ENCODE data around the gene TMEM52.

Gene TMEM52

GRCh38 chr1:1918901-1919303, at the start of gene TMEM52:
TMEM52 (minus strand) TSS chr1:1919279; CDS start chr1:1919265, 14 bp downstream.
- peak in 1 of 2 experiments; percentile 20 for DNase-seq

- DNase-seq = no peak
These were observed 48.8 kb upstream of the TMEM52 start for GRCh38 chr1:1967879-1968278.

- no peak for DNase-seq
These were observed 48.1 kb upstream of the TMEM52 start for GRCh38 chr1:1967151-1967550.

GRCh38 chr1:1966071-1966740, 47.1 kb upstream of the TMEM52 start:
- no peak for DNase-seq

DNA sequence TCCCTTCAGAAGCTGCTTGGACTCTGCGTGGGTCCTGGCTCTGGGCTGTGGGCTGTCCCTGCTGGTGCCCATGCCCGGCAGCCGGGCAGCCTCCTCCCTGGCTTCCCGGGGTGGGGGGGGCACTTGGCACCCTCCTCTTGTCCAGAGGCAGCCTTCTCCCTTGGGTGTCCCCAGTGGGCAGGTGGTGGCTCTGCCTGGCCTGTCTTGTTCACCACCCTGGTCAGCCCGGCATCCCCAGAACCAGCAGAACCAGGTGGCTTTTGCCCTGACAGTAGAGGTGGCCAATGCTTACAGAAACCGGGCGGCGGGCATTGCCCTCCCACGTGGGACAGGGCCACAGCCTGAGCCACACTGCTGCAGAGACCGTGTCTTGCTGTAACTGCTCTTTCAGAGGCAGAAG, 46.5 kb upstream of the TMEM52 start:
- DNase-seq = no peak

DNA sequence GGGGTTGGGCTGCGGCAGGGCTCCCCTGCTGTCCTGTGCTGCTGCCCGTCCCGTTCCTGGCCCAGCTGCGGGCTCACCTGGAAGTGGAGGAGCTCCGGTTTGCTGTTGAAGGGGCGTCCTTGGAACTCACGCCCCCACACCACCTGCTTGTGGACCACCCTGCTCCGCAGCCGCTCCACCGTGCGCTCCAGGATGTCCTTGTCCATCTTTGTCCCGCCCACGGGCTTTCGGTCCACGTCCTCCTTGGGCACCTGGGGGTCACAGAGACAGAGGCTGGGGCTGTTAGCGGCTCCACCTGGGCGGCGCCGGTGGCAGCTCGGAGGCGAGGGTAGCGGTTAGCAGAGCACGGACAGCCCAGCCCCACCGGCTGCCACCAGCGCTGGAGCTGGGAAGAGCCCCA, 45.7 kb upstream of the TMEM52 start:
- no peak for DNase-seq

DNA sequence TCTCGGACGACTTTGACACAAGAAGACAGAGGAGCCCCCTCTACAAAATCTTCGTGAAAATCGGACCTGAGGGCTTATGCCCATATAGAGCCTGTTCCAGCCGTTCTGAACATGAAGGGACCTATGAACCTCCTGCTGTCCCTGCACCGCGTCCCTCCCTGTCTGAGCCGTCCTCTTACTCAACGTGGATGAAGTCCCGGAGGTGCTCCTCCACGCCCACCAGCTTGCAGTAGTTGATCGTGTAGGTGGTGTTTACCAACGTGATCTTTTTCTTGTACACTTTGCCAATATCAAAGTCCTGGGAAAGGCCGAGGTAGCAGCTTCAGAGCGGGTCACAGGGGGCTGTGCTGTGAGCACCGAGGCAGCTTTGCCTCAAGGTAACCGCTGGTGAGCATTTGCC, 44.5 kb upstream of the TMEM52 start:
- no peak for DNase-seq

- DNase-seq = no peak
These were observed 43.7 kb upstream of the TMEM52 start for GRCh38 chr1:1962752-1963151.

DNA sequence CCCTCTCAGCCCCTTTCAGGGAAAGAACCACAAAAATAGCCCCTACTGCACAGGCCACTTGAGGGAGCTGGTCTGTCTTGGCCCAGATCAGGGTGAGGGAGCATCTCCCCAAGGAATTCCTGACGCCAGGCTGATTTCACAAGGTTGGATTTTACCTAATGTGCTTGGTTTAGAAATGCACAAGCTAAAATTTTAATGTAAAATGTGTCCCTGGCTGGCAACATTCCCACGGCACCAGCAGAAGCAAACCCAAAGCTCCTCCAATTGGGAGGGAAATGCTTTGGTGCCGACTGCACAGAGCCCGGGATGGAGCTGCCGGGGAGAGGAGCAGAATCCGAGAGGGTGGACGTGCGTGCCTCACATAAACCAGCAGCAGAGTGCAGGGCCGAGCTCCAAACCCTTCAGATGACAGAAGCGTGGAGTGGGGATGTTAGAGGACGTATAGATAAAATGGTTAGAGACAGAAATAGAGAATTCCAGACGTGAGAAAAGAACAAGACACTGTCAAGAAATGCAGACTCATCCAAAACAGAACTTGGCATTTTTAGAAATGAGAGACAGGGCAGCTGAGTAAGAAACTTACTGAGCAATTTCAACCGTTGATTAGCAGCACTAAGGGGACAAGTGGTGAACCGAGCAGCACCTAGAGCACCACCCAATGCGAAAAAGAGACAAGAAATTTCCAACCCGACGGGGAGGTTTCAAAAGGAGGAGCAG, 41.6 kb upstream of the TMEM52 start:
- DNase-seq = no peak

DNA sequence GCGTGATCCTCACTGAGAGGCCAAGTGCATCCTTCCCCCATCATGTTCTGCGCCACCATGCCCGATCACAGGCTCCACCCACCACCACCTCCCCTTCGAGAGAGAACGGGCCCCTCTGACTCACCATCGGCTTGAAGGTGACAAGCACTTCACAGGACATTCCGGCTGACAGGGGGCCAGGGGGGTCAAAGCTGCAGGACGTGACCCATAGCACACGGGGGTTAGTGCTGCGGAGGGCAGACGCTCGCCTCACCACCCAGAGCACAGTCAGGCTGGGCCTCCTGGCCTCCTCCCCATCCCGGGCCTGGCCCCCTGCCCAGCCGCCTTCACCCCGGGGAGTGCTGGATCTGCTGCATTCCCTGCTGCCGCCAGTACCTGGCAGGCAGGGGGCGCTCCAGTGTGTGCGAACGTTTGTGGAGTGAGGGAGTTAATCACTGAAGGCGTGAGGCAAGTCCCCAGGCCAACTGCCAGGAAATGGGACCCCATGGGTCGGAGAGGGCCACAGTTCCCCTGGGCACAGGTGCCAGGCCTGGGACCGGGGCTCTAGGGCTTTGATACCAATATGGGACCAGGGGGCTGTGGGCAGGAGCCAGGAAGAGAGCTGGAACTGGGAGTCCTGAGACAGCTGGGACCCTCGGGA, 40.9 kb upstream of the TMEM52 start:
- DNase-seq = peak; percentile 53 to 58

GRCh38 chr1:1959459-1959839, 40.4 kb upstream of the TMEM52 start:
- DNase-seq = no peak

- DNase-seq = no peak
These were observed 39.0 kb upstream of the TMEM52 start for GRCh38 chr1:1958071-1958541.

DNA sequence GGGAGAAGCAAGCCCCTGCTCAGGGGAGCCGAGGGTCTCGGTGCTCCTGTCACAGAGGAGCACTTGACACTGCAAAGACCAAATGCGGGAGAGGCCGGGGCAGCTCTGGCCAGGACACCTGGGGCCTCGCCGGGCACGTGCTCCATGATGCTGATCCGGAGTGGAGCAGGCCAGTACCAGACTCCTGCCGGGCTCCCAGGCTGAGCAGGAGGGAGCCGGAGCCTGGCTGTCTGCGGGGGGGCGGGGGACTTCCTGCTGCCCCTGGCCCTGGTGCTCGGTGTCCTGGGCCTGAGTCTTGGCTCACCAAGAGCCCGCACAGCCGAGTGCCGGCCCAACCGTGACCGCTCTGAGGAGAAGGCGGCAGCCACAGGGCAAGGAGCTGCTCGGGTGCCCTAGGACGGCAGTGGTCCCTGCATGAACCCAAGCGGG, 38.5 kb upstream of the TMEM52 start:
- DNase-seq = no peak

DNA sequence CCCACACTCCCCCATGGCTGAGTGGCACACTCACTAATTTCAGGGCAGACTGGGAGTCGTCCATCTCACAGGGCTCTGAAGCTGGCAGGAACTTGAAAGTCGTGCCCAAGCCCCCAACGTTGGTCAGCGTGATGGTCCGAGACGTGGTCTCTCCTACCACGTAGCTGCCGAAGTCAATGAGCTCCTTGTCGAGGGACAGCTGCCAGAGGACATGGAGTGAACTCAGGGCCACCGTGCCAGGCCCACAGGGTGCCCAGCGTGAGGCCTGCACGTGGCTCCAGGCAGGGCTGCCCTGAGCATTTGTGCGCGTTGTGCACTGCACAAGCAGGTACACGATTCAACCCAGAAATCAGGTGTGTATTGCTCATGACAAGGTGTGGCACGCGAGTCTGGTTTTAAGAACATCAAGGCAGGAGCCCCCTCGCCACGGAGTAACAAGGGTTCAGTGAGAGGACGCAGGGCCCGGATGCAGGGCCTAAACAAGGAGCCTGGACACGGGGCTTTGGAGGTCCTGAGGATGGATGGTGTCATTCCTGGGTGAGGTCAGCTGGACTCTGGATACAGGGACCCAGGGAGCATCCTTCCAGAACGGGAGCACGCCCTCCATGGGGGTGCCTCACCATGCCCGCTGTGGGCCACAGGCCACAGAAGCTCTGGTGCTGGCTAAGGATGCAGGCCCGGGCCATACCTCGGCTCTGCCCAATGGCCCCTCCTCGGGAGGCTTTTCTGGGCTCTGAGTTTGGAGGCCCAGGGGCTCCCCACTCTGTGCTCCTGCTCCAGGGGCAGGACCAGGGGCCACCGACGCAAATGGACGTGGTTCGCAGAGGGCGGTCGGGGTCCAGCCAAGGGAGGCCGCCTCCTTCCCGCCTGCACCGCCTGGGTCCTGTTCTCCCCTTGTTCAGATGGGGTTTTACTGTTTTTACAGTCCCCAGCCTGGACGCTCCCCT, 37.8 kb upstream of the TMEM52 start:
- DNase-seq = no peak

- DNase-seq = no peak
These were observed 37.0 kb upstream of the TMEM52 start for GRCh38 chr1:1956101-1956500.

- DNase-seq = no peak
These were observed 36.6 kb upstream of the TMEM52 start for GRCh38 chr1:1955621-1956094.

DNA sequence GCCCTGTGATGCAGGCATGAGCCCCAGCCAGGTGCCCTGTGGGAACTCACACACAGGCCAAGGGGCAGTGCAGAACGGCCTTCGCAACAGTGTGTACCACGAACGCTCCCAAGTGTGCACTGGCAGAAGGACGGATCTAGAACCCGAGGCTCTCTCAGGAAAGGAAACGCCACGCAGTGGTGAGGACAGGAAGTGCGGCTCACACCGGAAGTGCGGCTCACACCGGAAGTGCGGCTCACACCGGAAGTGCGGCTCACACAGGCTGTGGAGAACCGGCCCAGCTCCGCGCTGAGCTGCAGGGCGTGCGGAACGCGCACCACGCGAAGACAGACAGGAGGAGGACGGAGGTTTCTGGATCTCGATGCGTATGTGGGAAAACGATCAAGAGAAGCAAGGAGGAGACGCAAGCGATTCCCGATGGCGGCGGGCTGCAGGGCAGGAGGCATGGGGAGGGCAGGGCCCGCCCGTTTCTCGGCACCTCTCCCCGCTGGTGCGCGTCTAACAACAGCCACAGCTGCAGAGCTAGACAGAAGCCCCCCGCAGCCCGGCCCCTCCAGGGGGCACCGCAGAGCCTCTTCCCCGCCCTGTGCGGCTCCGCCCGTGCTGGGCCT, 35.9 kb upstream of the TMEM52 start:
- no peak for DNase-seq

DNA sequence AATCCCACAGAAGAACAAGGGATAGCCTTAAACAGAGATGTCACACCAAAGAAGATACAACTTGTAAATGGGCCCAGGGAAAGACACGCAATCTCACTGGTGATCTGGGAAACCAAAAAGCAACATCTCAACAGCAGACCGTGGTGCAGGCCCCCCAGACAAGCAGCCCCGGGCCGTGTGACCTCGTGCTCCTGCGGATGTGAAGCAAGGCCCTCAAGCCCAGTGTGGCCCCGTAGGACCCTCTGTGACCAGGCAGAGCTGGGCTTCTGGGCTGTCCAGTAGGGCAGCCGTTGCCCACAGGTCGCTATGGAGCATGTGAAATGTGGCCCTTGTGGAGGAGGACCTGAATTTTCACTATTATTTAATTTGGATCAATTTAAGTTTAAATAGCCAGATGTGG, 34.9 kb upstream of the TMEM52 start:
- DNase-seq = no peak

DNA sequence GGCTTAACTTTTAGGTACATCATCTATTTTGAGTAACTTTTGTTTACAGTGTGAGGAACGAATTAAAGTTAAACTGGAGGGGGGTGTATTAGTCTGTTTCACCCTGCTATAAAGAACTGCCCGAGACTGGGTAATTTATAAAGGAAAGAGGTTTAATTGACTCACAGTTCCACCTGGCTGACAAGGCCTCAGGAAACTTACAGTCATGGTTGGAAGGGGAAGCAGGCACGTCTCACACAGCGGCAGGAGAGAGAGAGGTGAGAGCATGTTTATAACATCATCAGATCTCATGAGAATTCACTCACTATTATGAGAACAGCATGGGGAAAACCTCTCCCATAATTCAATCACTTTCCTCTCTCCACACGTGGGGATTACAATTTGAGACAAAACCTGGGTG, 31.9 kb upstream of the TMEM52 start:
- no peak for DNase-seq

GRCh38 chr1:1948783-1949182, 29.7 kb upstream of the TMEM52 start:
- no peak for DNase-seq

GRCh38 chr1:1947493-1947892, 28.4 kb upstream of the TMEM52 start:
- DNase-seq = no peak

DNA sequence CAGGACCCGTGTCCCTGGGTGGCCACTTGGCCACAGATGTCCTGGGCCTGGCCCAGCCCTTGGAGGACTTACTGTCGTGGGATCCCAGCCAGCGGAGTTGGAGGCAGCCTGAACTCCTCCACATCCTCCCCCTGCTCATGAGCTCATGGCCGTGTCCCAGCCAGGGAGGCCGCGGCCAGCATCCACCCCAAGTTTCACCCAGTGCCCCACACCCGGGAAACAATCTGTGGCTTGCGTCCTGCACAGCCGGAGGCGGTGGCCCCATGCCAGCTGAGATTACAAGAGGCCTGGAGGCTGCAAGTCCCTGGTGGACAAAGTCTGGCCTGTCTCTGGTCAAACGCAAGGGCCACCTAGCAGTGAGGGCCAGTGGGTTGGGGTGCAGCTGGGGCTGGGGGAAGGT, 27.5 kb upstream of the TMEM52 start:
- no peak for DNase-seq

All from activated CD4-positive, alpha-beta T cell treated with anti-CD3 and anti-CD28 coated beads, Interleukin-2, amount 50 U/mL, for 4 hours (primary cell).